Glomerular endothelial cell (primary cell): ENCODE data around the gene MRPS21. TPM values are rescaled to one million over a fixed set of nuclear protein-coding genes. Genes with fewer than 3 reads are reported as not detected.

Experiments used
- DNase-seq: peaks from one replicate; pipeline ENCODE4 v3.0.0-alpha.2; 2011; ENCODE audit warnings: low read depth, low spot score; ENCODE audit errors: extremely low read depth
- total RNA-seq: library from RNA; depleted of rRNA; stranded (reverse); fragments of >200 nt; gene quantifications from 2 replicates; pipeline ENCODE4 v1.2.3, GENCODE V29; 2015

MRPS21 gene
- 42.3 and 48.4 TPM in 2 replicates for total RNA-seq

DNA sequence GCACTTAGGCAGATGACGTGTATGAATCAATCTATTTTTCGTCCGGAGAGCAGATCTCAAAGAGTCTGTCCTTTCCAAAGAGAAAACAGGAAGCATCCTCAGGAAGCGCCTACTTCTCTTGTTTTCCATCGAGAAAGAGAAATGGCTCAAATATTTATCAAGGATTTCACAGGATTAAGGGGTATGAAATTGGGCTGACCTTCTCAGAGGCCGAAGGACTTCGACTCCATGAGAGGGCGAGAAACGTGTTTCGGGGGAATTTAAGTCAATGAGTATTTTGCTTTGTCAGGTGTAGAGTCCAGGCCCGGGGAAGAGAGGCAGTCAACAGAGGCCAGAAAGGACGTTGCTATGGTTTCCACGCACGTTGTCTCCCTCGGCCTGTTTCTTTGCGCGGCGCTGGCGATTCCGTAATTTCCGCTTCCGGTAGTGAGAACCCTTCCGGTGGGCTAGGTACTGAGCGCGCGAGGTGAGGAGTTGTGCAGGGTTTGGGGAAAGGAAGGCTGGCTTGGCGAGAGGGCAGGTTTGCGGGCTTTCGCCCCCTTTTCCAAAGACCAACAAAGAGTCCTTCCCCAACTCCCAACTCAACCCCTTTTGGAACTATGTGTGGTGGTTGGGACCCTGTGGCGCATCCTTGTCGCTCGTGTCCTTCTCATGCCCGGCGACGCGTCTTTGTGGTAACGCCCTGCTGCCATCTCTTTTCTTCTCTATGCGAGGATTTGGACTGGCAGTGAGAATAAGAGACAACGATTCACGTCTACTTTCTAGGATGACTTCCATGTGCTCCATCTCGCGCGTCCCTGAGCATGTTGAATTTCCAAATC, at the start of gene MRPS21:
MRPS21 (plus strand) TSS at position 429 of the 821 bp plus-strand sequence. CDS start 506 bp downstream, outside the sequence.
- peak; percentile 83 for DNase-seq

DNA sequence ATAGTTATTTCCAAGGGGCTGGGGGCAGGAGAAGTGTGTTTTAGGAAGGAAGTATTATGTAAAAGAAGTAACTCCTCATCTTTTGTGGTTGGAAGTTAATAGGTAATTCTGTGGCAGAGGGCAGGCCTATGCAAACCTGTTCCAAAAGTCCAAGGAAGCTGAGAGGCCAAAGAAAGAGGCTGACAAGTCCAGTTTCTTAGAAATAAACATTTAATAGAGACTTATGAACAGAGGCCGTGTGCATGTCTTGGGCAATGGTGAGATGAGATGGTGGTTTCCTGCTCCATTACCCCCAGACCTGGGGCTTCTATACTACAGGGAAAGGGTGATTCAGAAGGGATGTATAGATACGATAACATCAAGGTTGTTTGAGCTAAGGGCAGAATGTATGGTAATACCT, 43.7 kb upstream of the MRPS21 start:
- DNase-seq = no peak

DNA sequence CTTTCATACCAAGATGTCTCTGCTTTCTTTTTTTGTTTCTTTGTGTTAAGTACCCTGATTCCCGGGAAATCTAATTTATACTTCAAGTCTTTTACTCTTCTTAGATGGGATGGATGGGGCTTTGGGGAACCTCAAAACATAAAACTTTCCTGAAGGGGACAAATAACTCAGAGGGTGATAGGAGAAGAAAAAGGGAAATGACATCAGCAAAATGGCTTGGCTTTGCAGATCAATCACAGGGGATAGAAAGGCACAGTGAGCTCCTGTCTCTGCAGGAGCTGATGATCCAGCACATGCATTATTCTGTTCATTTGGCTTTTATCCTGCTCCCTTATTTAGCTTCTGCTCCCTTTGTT, 37.5 kb upstream of the MRPS21 start:
- DNase-seq = no peak

DNA sequence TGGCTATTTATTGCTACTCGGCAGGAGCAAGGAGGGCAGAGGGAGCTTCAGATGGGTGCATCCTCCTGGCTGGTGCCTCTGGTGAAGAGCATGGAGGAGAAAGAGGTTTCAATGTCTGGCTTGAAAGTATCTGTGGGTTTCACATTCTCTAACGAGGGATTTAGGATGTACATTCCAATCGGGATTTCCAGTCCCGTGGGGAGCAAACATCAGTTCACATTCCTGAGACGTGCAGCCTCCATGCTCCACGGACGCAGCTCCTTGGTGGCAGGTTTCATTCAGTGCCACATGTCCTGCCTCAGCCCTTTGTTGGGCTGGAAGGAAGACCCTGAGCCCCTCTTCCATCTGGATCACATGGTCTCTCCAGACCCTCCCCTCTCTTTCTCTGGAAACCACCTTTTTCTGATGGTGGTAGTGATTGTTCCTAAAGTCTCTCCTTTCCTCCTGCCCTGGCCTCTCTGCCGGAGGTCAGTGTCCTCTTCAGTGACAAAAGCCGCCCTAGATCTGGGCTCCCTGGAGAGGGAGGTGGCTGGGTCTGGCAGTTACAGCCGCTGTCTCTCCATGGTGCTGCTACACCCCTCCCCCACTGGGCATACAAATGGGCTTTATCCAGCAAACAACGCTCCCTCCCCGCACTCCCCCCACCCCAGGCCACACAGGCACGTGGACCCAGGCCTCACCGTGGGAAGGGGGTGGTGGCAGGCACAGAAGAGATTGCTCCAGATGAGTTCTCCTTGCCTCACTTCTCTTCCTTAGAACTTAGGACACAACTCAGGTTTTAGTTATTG, 36.9 kb upstream of the MRPS21 start:
- DNase-seq = no peak

DNA sequence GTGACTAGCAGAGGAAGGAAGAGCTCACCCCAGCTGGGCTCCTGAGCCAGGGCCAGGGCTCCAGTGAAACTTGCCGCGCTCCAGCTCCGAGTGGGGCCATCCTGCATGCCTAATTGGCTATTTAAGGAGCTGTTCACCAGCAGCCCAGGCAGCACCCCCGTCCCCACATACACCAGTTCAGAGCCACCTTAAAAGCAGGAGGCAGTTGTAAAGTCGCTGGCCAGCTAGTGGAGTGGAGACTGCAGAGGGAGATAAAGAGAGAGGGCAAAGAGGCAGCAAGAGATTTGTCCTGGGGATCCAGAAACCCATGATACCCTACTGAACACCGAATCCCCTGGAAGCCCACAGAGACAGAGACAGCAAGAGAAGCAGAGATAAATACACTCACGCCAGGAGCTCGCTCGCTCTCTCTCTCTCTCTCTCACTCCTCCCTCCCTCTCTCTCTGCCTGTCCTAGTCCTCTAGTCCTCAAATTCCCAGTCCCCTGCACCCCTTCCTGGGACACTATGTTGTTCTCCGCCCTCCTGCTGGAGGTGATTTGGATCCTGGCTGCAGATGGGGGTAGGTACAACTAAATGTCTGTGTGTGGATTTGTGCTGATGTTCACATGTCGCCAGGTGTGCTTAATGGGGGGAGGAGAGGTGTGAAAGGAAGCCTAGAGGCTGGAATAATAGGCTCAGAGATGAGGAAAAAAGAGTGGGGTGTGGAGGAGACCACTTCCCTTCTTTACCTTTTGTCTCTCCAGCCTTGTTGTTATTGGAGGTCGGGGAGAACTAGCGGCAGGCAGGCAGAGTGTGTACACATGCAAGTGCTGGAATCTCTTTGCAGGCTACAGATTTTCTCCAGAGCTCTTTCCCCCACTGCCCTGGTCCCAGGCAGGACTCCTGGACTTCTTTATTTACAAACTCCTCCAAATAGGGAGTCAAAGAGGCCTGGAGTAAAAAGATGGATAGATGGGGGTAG, 35.8 kb upstream of the MRPS21 start, which contains the start of gene CA14:
CA14 (plus strand) TSS at position 151 of the 962 bp plus-strand sequence; CDS start at position 506, 355 bp downstream.
- no peak for DNase-seq

DNA sequence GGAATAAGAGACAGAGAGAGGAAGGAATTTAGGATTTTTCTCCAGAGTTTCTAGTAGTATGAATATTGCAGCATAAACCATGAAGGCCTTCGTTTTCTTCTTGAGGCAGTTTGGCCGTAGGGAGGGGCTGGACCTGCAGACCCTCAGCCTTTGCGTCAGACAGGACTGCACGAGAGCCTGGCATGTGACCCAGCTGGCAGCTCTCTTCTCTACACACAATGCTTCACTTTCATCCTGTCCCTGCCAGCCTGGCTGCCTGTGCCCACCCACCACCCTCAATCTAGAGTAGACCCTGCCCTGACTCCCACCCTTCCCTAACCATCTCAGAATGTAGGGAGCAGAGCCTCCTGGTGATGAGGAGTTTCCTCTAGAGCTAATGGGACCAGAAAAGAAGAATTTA, 34.4 kb upstream of the MRPS21 start:
- DNase-seq = no peak

DNA sequence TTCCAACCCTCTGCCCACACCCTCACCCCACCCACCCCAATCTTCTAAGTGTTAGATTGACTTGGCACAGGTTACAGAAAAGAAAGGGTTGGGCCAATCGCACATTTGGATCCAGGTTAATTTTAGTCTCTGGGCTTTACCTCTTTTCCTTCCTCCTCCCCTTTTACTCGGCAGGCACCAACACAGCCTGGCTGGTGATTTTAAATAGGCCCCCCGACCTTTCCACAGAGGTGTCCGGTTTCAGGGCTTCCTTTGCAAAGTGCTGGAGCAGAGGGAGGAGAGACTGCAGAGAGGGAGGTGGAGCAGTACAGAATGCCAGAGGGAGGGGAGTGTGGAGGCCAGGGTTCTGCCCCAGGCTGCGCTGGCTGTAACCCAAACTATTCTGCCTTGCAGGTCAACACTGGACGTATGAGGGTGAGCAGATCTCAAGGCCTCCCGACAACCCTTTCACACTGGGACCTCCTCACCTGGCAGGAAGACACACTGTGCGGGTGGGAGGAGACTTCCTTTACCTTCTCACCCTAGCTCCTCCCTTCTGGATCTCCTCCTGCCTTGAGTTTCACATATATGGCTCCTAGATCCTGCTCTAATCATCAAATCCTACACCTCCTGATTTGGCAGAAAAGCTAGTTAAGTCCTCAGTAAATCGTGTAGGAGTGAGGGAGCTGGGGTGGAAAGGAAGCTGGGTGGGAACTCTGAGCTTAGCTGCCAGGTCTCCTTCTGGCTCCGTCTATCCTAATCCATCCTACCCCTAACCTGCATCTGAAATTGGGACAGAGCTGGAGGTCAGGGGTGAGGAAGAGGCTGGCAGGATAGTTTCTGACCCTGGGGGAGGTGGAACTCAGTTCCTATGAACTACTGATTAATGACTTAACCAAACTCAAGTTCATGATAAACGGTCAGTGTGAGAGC, 33.6 kb upstream of the MRPS21 start:
- DNase-seq = no peak

DNA sequence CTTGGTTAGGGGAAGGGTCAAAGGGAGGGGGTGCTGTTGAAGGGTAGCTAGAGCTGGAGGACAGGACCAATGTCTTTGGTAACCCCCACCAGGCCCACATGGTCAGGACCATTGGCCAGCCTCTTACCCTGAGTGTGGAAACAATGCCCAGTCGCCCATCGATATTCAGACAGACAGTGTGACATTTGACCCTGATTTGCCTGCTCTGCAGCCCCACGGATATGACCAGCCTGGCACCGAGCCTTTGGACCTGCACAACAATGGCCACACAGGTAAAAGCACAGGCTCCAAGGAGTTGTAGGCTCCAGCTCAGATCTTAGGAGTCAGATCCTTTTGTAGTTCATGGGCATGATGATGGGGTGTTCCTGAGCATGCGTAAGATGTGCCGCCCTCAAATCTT, 32.3 kb upstream of the MRPS21 start:
- DNase-seq = no peak

DNA sequence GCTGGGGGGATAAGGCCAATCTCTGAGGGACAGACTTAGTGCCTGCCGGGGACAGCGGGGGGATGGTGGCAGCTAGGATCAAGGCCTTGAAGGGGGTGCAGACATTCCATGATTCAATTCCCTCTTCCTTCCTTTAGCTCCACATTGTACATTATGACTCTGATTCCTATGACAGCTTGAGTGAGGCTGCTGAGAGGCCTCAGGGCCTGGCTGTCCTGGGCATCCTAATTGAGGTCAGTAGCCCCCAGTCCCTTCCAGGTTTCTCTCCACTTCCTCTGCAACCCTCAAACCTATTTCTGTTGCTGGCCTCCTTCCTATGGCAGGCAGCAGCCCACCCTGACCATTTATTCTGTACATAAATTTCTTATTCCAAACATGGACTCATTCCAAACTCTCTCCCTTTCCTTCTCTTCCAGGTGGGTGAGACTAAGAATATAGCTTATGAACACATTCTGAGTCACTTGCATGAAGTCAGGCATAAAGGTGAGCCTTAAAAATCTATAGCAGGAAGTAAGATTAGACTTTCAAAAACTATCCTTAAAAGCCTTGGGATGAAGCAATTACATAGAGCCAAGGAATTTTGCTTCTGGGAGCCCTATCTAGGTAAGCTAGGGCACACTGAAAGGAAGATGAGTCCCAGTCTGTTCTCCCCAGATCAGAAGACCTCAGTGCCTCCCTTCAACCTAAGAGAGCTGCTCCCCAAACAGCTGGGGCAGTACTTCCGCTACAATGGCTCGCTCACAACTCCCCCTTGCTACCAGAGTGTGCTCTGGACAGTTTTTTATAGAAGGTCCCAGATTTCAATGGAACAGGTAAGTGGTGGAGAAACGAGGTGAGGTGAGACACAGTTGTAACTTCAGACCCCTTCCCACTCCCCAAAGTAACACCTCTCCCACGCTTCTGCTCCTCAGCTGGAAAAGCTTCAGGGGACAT, 31.0 kb upstream of the MRPS21 start:
- no peak for DNase-seq

DNA sequence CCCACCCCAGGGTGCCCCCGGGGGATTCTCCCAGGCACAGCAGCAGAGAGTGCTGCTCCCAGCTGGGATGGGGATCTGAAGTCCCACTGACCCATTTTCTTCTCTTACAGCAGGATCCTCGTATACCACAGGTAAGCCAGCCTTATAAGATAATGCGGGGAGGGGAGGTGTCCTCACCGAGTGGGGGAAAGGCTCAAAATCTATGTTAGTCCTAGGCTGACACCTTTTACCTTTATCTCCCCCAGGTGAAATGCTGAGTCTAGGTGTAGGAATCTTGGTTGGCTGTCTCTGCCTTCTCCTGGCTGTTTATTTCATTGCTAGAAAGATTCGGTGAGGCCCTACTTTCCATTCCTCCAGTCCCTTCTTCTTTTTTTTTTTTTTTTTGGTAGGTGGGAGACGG, 30.1 kb upstream of the MRPS21 start:
- no peak for DNase-seq

DNA sequence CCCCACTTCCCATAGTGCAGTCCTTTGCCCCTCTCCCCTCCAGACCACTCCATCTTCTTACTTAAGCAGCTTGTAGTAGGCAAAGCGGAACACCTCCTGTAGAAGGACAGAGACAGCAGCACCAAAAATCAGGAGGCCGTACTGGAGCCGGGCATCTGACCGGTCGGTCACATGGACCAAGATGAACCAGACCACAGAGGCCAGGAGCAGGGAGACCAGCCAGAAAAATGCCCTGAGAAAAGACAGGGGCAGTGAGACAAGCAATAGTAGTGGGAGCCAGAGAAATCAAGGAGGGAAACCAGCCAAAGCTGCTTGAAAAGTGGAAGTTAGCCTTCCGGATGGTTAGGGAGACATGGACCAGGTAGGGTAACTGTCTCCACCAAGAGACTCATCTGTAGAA, 25.8 kb upstream of the MRPS21 start:
- DNase-seq = no peak

DNA sequence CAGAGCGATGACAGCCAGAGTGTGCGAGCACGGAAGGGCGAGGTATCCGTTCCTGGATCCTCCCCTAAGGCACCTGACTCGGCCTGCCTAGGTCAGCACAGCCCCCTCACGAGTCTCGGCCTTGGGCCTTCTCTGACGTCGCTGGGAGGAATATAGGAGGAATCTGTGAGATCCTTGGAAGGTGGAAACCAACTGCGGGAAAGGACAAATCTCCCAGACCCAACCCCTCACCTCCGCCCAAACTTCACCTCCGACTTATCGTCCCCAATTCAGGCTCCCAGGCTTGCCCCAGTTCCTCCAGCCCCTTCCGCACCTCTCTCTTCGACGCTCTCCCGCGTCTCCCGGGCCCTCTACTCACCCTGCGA, 25.3 kb upstream of the MRPS21 start:
- no peak for DNase-seq

DNA sequence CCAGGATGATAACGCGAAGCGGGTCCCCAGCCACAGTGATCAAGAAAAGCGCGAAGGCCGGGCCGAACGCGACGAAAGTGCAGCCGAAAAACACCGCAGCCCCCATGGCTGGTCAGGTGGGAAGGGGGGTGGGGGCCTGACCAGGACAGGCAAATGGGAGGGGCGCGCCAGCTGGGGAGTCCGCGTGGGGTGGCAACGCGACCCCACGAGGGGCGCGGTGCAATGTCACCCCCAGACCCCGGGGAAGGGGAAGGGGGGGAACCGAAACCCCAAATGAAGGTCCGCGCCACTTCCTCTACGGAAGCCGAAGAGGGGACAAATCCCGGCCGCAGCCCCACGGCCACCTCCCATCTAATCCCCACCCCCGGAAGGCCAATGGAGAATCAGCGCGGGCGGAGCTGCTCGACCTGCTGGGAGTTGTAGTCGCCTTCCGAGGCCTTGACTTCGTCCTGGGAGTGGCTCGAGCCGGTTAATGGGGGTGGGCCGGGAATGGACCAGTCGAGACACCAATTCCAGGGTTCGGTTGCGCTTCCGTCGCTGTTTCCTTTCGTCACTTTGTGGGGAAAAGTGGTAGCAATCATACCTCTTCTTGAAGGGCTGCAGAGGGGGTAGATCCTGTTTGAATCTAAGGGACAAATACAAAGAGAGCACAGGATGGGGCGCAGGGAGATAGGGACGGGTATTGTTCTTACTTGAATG, 24.8 kb upstream of the MRPS21 start, which contains the start of gene APH1A:
APH1A (minus strand) TSS at position 312 of the 699 bp plus-strand sequence; CDS start at position 106, 206 bp downstream.
- DNase-seq = no peak

DNA sequence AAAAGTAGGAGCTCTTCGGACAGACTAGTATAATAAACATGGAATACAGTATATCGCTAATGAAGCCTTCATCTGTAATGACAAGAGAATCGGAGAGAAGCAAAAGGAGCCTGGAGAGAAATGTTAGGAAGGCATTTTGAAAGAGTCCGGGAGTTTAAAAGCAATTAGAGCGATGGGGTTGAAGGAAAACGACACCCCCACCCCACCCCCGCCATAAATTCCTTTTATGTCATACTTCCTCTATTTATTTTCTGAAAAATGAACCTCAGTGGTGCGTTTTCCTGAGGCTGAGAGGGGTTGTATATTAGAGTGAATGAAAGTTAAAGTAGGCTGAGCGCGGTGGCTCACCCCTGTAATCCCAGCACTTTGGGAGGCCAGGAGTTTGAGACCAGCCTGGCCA, 24.2 kb upstream of the MRPS21 start:
- no peak for DNase-seq

DNA sequence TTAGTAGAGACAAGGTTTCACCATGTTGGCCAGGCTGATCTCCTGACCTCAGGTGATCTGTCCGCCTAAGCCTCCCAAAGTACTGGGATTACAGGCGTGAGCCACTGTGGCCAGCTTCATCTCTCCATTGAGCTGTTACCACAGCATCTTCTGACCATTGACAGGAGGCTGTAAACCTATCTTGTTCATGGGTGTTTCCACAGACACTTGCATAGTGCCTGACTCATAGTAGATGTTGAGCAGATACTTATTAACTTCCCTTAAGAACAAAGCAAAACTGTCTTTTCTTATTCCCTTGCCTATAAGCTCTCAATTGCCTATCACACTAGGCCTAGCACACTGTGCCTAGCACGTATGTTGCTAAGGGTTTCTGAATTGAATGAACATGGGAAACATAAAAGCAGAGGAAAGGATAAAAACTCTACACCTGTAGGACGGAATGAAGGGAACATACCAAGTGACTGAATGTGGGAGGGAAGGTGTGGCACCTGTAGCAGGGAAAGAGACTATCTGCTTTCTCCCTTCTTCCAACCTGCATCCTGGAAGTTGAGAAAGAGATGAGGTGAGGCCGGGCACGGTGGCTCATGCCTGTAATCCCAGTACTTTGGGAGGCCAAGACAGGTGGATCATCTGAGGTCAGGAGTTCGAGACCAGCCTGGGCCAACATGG, 22.2 kb upstream of the MRPS21 start:
- no peak for DNase-seq

DNA sequence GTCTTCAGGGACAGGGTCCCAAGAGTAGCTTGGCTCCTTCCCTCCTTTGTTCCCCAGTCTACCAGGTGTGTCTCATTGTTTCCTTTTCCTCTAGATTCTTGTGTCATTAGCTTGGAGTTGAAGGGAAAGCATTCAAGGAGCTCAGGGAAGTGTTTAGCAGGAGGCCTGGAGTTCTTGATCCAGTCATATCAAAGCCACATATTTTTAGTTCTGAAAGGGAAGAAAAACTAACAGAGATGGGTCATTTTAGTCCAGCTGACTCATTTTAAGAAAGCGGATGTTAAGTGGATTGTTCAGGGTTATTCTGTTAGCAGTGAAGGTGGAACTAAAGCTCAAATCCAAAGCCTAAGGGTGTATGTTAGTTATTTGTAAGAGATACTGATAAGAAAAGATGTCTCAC, 20.4 kb upstream of the MRPS21 start:
- no peak for DNase-seq

DNA sequence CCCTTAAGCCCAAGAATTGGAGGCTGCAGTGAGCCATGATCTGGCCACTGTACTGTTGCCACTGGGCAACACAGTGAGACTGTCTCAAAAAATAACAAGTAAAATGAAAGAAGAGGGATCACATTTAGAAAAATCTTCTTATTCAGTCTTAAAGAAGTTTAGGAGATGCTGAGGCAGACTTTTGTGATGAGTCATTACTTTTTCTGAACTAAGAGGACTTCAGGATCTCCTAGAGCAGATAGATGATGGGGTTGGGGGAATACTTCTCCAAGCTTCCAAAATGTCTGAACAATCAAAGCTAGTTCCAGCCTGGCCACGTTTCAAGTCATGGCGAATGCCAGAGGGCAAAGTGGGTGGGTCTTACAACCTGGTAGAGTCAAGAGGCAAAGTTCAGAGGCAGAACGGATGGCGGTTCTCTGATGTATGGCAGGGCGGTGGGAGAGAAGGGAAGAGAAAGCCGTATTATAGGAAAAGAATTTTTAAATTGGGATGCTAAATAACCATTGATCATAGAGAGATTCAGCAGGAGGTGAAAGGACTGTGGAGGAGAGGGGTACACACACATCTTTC, 13.4 kb upstream of the MRPS21 start:
- DNase-seq = no peak
